Kidney (tissue), 14 donors: ENCODE data around the gene F7. TPM values are rescaled to one million over a fixed set of nuclear protein-coding genes. Genes with fewer than 3 reads are reported as not detected.
A peak's percentile ranks its signal among the peaks of the same experiment; 100 is the strongest.

Experiments
- DNase-seq, 5 donors: peaks; one replicate each; pipeline ENCODE4 v3.0.0-alpha.2; 2013 to 2020
- FAIRE-seq: peaks from 2 replicates; lab custom pipeline; 2012; peaks lifted over from hg19 to GRCh38; lab: Jason Lieb, UNC
- H3K27ac ChIP-seq, 2 donors: one replicate each; pipeline ENCODE4 v1.7.0; 2013; ENCODE audit warnings: low read depth in 2 of 2, low read length in 2 of 2, inconsistent platforms in 1 of 2
- H3K27me3 ChIP-seq: one replicate; pipeline ENCODE4 v1.7.1; 2013; ENCODE audit warnings: low read length, inconsistent platforms; ENCODE audit not compliant: control insufficient read depth, insufficient read depth
- H3K36me3 ChIP-seq, 3 donors: one replicate each; pipeline versions ENCODE4 v1.7.0 to v1.7.1; 2013; ENCODE audit warnings: low read length in 3 of 3, control low read depth in 1 of 3, inconsistent platforms in 1 of 3; ENCODE audit not compliant: insufficient read depth in 3 of 3, control insufficient read depth in 2 of 3
- H3K4me1 ChIP-seq, 3 donors: one replicate each; pipeline versions ENCODE4 v1.7.0 to v1.7.1; 2013; ENCODE audit warnings: low read length in 3 of 3, inconsistent platforms in 1 of 3, low read depth in 1 of 3; ENCODE audit not compliant: control insufficient read depth in 2 of 3, insufficient read depth in 2 of 3
- H3K4me3 ChIP-seq, 3 donors: one replicate each; pipeline versions ENCODE4 v1.7.0 to v1.8.1; 2013; ENCODE audit warnings: low read length in 3 of 3, control low read depth in 1 of 3, inconsistent platforms in 1 of 3
- H3K9ac ChIP-seq, 3 donors: one replicate each; pipeline versions ENCODE4 v1.7.0 to v1.7.1; 2013; ENCODE audit warnings: low read length in 3 of 3, control low read depth in 1 of 3, inconsistent platforms in 1 of 3
- H3K9me3 ChIP-seq, 3 donors: one replicate each; pipeline versions ENCODE4 v1.7.0 to v1.7.1; 2013; ENCODE audit warnings: low read length in 3 of 3, control low read depth in 1 of 3, inconsistent platforms in 1 of 3; ENCODE audit not compliant: control insufficient read depth in 2 of 3, insufficient read depth in 1 of 3
- CTCF ChIP-seq: IDR thresholded peaks from 3 replicates; pipeline ENCODE4 v1.5.1; 2012; ENCODE audit warnings: mild to moderate bottlenecking, moderate library complexity, borderline replicate concordance; ENCODE audit not compliant: insufficient read depth; ENCODE audit errors: extremely low read depth
- intact Hi-C: fragments of 100-400 bp; cut with DNase I; formaldehyde crosslinking; loops from one replicate; pipeline ENCODE4 v1.11.1; 2022
- polyA plus RNA-seq: library from polyadenylated mRNA; stranded (reverse); fragments of 350-450 nt; fragmentation: Illumina TruSeq; extraction: RNeasy Lipid Tissue Mini Kit (QIAGEN cat#74804); gene quantifications from one replicate; pipeline ENCODE4 v1.2.3, GENCODE V29; 2014; ENCODE audit warnings: low read depth, low replicate concordance; ENCODE audit not compliant: insufficient read depth
- total RNA-seq: library from RNA; stranded (reverse); fragmentation: NEBNext Ultra II Directional; extraction: Animal tissue kit (Norgen Biotek cat#: 25700); gene quantifications from one replicate; pipeline ENCODE4 v1.2.1, GENCODE V29; 2021
- donor health status: control.
- donor health status: control.
- donor health status: control.
- donor health status: control.
- donor health status: control.
- donor health status: DM: yes; HTN: yes; CAD: no.
- donor health status: Normal renal cell carcinoma (clear cell type).

The F7 gene
- total and polyA plus RNA-seq, 2 donors from 2014 or later, result 0.16 to 0.52 TPM

GRCh38 chr13:113157929-113158747, 52.5 kb downstream of the F7 start, which contains the start of gene PROZ:
PROZ (plus strand) TSS chr13:113158648; CDS start chr13:113158661, 13 bp downstream.
- Histone ChIP-seq H3K4me1 (peaks cover 0 to 12% (median 0%) of the 10 kb centered on the region in 3 donors), H3K9me3 (no peaks in the 10 kb centered on the region), H3K9ac (no peak within 1 kb of the TSS), H3K4me3 (peak within 1 kb of the TSS in 2 of 3 donors; percentile 48 to 58), H3K27ac (peak within 1 kb of the TSS in 1 of 2 donors; percentile 65), H3K36me3 (no peaks in the 10 kb centered on the region), H3K27me3 (no peaks in the 10 kb centered on the region)
- intact Hi-C loops, result no loop called here
- no peak for TF ChIP-seq CTCF
- DNase-seq, result peak in 1 of 5 donors; percentile 37
- no peak for FAIRE-seq

- DNase-seq, result no peak
- intact Hi-C loops, result no loop called here
- Histone ChIP-seq H3K9ac (no peak overlapping the region), H3K27me3 (no peaks in the 10 kb centered on the region), H3K9me3 (no peaks in the 10 kb centered on the region), H3K27ac (no peak overlapping the region), H3K4me1 (peaks cover 0 to 8% (median 0%) of the 10 kb centered on the region in 3 donors), H3K36me3 (no peaks in the 10 kb centered on the region), H3K4me3 (peak overlapping the region in 2 of 3 donors; percentile 48 to 58)
- no peak for FAIRE-seq
- no peak for TF ChIP-seq CTCF
These were observed 53.4 kb downstream of the F7 start for GRCh38 chr13:113158946-113159345.

GRCh38 chr13:113159701-113160100, 54.1 kb downstream of the F7 start:
- TF ChIP-seq CTCF, result no peak
- H3K9ac ChIP-seq, result no peak overlapping the region

More at GRCh38 chr13:113159701-113160100, 54.1 kb downstream of the F7 start:
- DNase-seq (no peak), FAIRE-seq (no peak)
- Histone ChIP-seq H3K4me3 (no peak overlapping the region), H3K27ac (no peak overlapping the region), H3K36me3 (no peaks in the 10 kb centered on the region), H3K4me1 (peaks cover 0 to 6% (median 0%) of the 10 kb centered on the region in 3 donors), H3K9me3 (no peaks in the 10 kb centered on the region), H3K27me3 (no peaks in the 10 kb centered on the region)
- intact Hi-C loops, result no loop called here
